OCI-LY1 (cell line): ENCODE measurements around the gene MICALL2.

Source experiments
- CTCF ChIP-seq: fragments of 200-600 bp; sonication (generic), shearing (Covaris generic); IDR thresholded peaks from 2 replicates; pipeline ENCODE4 v1.5.1; 2017; ENCODE audit warnings: mild to moderate bottlenecking, antibody characterized with exemption, low read length, moderate library complexity, mixed read lengths
- EZH2 ChIP-seq: fragments of 200-600 bp; sonication (generic), shearing (Covaris generic); IDR thresholded peaks from 2 replicates; pipeline ENCODE4 v1.8.0; 2017; ENCODE audit warnings: borderline replicate concordance, mixed run types, mild to moderate bottlenecking, antibody characterized with exemption, low read length, moderate library complexity, mixed read lengths

GRCh38 chr7:1503390-1503789 lies 44.1 kb upstream of the MICALL2 start:
- TF ChIP-seq CTCF: no peak
- TF ChIP-seq EZH2: no peak
